GM12878 (cell line): ENCODE data around the gene NPTX1.

Source experiments
- CBFB ChIP-seq: IDR thresholded peaks from 2 replicates; pipeline ENCODE4 v1.6.1; 2016; ENCODE audit warnings: antibody characterized with exemption, low read depth
- EP300 ChIP-seq, 2 experiments: fragments of 150-350 bp in 1 of 2; IDR thresholded peaks; 2 replicates each; pipeline ENCODE4 v1.6.1; 2011 to 2012; ENCODE audit warnings: low read depth in 2 of 2, low read length in 2 of 2, borderline replicate concordance in 1 of 2, improper control_type of control experiment in 1 of 2, inconsistent platforms in 1 of 2; ENCODE audit not compliant: control insufficient read depth in 1 of 2
- EZH2 ChIP-seq: IDR thresholded peaks from 2 replicates; pipeline ENCODE4 v1.6.1; 2012; ENCODE audit warnings: low read depth, mild to moderate bottlenecking, control low read depth, inconsistent platforms, low read length, borderline replicate concordance; ENCODE audit not compliant: control insufficient read depth
- HCFC1 ChIP-seq: fragments of 150-350 bp; IDR thresholded peaks from 2 replicates; pipeline ENCODE4 v1.6.1; 2014; ENCODE audit warnings: low read length
- POLR2A ChIP-seq: IDR thresholded peaks from 2 replicates; pipeline ENCODE4 v1.6.1; 2011; ENCODE audit warnings: low read depth, mild to moderate bottlenecking, low read length
- POLR2AphosphoS5 ChIP-seq: IDR thresholded peaks from 2 replicates; pipeline ENCODE4 v1.6.1; 2011; ENCODE audit warnings: mild to moderate bottlenecking, low read length, inconsistent platforms
- RB1 ChIP-seq: fragments of 450-650 bp; formaldehyde crosslinking; IDR thresholded peaks from 2 replicates; pipeline ENCODE4 v1.6.1; 2017; ENCODE audit warnings: mild to moderate bottlenecking, borderline replicate concordance
- TF ChIP-seq, protein P1 (sequence below): fragments of 450-650 bp; IDR thresholded peaks from 2 replicates; pipeline ENCODE4 v1.6.1; 2017; ENCODE audit warnings: mild to moderate bottlenecking
- TF ChIP-seq, protein P2 (sequence below), 3 experiments: IDR thresholded peaks in 2 of 3; conservative IDR thresholded peaks in 1 of 3; 2 replicates each; pipeline ENCODE4 v1.5.1; 2011; ENCODE audit warnings: low read depth in 3 of 3, low read length in 3 of 3, mild to moderate bottlenecking in 3 of 3, control low read depth in 2 of 3, moderate library complexity in 2 of 3, inconsistent platforms in 1 of 3, mixed read lengths in 1 of 3; ENCODE audit not compliant: control insufficient read depth in 2 of 3, insufficient read depth in 1 of 3; ENCODE audit errors: extremely low read depth in 1 of 3

DNA sequence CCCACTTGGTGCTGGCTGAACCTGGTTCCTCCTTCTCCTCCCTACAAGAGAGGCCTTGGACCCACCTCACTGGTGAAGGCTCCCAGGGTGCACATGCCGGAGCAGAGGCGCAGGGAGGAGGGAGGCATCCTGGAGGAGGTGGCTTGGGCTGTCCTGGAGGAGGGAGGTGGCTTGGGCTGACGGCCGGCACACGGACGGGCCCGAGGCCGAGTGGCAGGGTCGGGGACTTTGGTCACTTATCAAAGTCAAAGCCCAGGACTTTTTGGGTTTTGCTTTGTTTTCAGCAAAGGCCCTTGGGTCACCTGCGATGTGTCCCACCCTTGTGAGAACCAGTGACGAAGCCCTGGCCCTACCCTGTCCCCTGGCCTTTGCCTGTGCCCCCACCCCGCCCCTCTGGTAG is 32.9 kb downstream of the NPTX1 start:
- TF ChIP-seq, protein P1, sequence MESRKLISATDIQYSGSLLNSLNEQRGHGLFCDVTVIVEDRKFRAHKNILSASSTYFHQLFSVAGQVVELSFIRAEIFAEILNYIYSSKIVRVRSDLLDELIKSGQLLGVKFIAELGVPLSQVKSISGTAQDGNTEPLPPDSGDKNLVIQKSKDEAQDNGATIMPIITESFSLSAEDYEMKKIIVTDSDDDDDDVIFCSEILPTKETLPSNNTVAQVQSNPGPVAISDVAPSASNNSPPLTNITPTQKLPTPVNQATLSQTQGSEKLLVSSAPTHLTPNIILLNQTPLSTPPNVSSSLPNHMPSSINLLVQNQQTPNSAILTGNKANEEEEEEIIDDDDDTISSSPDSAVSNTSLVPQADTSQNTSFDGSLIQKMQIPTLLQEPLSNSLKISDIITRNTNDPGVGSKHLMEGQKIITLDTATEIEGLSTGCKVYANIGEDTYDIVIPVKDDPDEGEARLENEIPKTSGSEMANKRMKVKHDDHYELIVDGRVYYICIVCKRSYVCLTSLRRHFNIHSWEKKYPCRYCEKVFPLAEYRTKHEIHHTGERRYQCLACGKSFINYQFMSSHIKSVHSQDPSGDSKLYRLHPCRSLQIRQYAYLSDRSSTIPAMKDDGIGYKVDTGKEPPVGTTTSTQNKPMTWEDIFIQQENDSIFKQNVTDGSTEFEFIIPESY: no peak
- no peak for TF ChIP-seq EZH2
- no peak for TF ChIP-seq POLR2AphosphoS5
- TF ChIP-seq HCFC1: no peak
- no peak for TF ChIP-seq RB1
- TF ChIP-seq, protein P2, sequence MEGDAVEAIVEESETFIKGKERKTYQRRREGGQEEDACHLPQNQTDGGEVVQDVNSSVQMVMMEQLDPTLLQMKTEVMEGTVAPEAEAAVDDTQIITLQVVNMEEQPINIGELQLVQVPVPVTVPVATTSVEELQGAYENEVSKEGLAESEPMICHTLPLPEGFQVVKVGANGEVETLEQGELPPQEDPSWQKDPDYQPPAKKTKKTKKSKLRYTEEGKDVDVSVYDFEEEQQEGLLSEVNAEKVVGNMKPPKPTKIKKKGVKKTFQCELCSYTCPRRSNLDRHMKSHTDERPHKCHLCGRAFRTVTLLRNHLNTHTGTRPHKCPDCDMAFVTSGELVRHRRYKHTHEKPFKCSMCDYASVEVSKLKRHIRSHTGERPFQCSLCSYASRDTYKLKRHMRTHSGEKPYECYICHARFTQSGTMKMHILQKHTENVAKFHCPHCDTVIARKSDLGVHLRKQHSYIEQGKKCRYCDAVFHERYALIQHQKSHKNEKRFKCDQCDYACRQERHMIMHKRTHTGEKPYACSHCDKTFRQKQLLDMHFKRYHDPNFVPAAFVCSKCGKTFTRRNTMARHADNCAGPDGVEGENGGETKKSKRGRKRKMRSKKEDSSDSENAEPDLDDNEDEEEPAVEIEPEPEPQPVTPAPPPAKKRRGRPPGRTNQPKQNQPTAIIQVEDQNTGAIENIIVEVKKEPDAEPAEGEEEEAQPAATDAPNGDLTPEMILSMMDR (IDR thresholded peaks at IDR 0.05 in 2 of 3, conservative IDR thresholded peaks at IDR 0.05 in 1 of 3; ENCODE audit: control insufficient read depth in 2 of 3, extremely low read depth in 1 of 3, insufficient read depth in 1 of 3, low read depth in 3 of 3, low read length in 3 of 3): no peak
- TF ChIP-seq POLR2A: no peak
- no peak for TF ChIP-seq CBFB
- no peak for TF ChIP-seq EP300 (IDR thresholded peaks at IDR 0.05; ENCODE audit: borderline replicate concordance in 1 of 2, control insufficient read depth in 1 of 2, low read depth in 2 of 2, low read length in 2 of 2)
